Spinal cord (tissue), 10 donors: ENCODE data around the gene ATP5PB. TPM values are rescaled to one million over a fixed set of nuclear protein-coding genes. Genes with fewer than 3 reads are reported as not detected.
A peak's percentile ranks its signal among the peaks of the same experiment; 100 is the strongest.

Experiments used
- DNase-seq, 6 donors: peaks; one replicate each; pipeline versions ENCODE4 v3.0.0 to v3.0.0-alpha.2; 2013 to 2015; ENCODE audit warnings: low spot score in 6 of 6, low read depth in 4 of 6
- H3K27ac ChIP-seq: one replicate; pipeline ENCODE4 v1.5.1; 2013; ENCODE audit warnings: low read depth, low read length, control low read depth
- H3K27me3 ChIP-seq: one replicate; pipeline ENCODE4 v1.6.1; 2013; ENCODE audit warnings: low read length; ENCODE audit not compliant: control insufficient read depth, insufficient read depth
- H3K36me3 ChIP-seq: one replicate; pipeline ENCODE4 v1.6.1; 2013; ENCODE audit warnings: low read length; ENCODE audit not compliant: control insufficient read depth, insufficient read depth
- H3K4me1 ChIP-seq: one replicate; pipeline ENCODE4 v1.6.1; 2013; ENCODE audit warnings: low read length; ENCODE audit not compliant: control insufficient read depth, insufficient read depth
- H3K4me3 ChIP-seq: one replicate; pipeline ENCODE4 v1.5.1; 2013; ENCODE audit warnings: low read depth, low read length, control low read depth
- H3K9me3 ChIP-seq: one replicate; pipeline ENCODE4 v1.6.1; 2013; ENCODE audit warnings: low read length; ENCODE audit not compliant: control insufficient read depth, insufficient read depth
- WGBS: methylation state at CpG from one replicate; pipeline ENCODE4 v1.1.5; 2013; ENCODE audit warnings: missing lambda C conversion rate; ENCODE audit not compliant: insufficient coverage; 5-methylcytosine and 5-hydroxymethylcytosine counted together
- polyA plus RNA-seq, 2 donors: library from polyadenylated mRNA; unstranded; fragments of 120-200 nt; gene quantifications; one replicate each; pipeline ENCODE4 v1.2.1, GENCODE V29; 2013; ENCODE audit not compliant: insufficient read length in 2 of 2
- total RNA-seq, 2 donors: library from RNA; depleted of rRNA in 1 of 2; stranded (reverse); fragments of 120-200 nt in 1 of 2; fragments of >200 nt in 1 of 2; gene quantifications; one replicate each; pipeline versions ENCODE4 v1.2.3 to v1.2.4, GENCODE V29; 2013 to 2014
- donor health status: healthy.

The ATP5PB gene
- total and polyA plus RNA-seq, 4 donors: 333 to 409 (median 354) TPM

DNA sequence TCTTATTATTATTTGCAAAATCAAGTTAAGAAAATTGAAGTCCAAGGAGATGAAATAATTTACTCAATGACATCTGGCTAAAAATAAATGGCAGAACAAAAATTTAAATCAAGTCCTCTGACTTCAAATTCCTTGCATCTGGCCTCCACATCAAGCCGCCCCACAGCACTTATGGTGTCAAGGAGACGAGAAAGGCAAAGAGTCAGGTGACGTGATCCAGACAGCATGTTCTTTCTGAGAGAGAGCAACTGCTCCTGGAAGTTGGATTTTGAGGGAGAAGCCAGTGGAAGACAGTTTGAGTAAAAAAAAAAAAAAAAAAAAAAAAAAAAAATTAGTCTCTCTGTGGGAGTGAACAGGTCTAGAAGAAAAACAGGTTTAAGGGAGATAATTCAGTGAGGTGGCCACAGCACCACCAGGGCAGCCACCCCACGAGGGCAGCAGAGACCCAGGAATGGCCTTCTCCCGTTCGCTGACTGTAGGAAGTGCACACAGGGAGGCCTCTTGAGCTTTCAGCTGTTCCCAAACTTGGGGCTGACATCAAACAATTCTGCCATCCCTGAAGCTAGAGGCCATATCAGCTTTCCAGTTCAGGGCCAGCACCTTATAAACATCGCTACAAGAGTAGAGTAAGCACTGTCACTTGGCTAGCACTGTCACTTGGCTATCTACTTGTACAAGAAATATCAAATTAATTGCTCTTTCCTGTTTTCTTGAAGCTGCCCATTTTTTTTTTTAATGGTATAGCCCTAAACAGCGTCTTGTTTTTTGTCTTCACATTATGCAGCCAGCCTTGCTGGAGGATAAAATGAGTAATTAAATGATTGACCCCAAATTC lies 32.3 kb downstream of the ATP5PB start:
- no peaks in the 10 kb centered on the region for H3K36me3 ChIP-seq
- H3K9me3 ChIP-seq: no peaks in the 10 kb centered on the region
- H3K27me3 ChIP-seq: no peaks in the 10 kb centered on the region
- DNase-seq: peak; percentile 19 to 81 (median 36)
- no peaks in the 10 kb centered on the region for H3K4me1 ChIP-seq
- H3K27ac ChIP-seq: no peak overlapping the region
- no peak overlapping the region for H3K4me3 ChIP-seq
- WGBS: 46% methylated on average over 6 of the region's 8 CpGs

DNA sequence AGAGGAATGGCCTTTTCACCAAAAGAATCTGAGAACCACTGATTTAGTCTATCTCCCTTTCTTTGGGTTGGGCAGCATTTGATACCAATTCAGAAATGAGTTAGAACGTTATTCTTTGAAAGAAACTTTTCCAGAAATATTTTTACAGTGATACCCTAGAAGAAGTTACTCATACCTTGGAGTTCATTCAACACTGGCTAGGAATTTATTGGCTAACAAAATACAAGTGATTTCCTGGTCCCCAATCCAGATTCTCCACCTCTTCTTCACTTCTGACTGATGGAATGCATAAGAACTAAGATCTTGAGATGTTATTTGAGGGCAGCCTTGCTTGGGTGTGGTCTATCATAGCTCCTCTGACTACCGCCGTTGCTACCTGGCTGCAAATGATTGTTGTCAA lies 33.9 kb downstream of the ATP5PB start:
- WGBS: 80% methylated on average over 1 of the region's 3 CpGs
- no peaks in the 10 kb centered on the region for H3K9me3 ChIP-seq
- H3K4me1 ChIP-seq: no peaks in the 10 kb centered on the region
- H3K27ac ChIP-seq: no peak overlapping the region
- no peaks in the 10 kb centered on the region for H3K36me3 ChIP-seq
- no peak overlapping the region for H3K4me3 ChIP-seq
- no peaks in the 10 kb centered on the region for H3K27me3 ChIP-seq
- DNase-seq: no peak

- H3K36me3 ChIP-seq: no peaks in the 10 kb centered on the region
- 30% methylated on average over 1 of the region's 2 CpGs for WGBS
- H3K9me3 ChIP-seq: no peaks in the 10 kb centered on the region
- H3K27me3 ChIP-seq: no peaks in the 10 kb centered on the region
- no peaks in the 10 kb centered on the region for H3K4me1 ChIP-seq
- DNase-seq: no peak
- no peak overlapping the region for H3K27ac ChIP-seq
- H3K4me3 ChIP-seq: no peak overlapping the region
These were observed 34.6 kb downstream of the ATP5PB start for GRCh38 chr1:111483876-111484275.

DNA sequence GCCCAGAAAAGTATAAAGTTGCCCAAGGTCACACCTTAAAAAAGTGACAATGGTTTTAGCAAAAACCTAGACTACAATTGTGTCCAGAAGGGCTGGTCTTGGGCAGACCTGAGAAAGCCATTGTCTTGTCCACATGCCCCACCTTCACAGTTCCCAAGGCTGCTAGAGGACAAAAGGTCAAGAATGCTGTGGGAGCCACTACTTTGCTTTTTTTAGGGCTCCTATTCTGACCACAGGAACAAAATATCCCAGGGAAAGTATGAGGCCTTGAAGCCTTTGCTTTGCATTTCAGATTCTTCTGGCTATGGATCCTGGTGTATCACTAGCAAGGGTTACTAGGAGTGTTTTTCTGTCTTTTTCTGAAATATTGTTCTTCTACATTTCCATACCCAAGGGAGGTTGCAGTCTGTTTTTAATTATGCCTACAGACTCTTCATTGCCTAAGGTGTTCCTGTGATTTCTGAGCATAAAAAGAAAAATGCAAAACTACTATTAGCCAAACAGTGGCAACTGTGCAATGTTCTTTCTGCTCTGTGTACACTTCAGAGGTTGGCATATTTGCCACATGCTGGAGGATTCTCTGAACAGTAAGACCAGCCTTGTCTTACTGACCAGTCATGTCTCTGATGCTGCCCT lies 35.2 kb downstream of the ATP5PB start:
- H3K27me3 ChIP-seq: no peaks in the 10 kb centered on the region
- no peak overlapping the region for H3K4me3 ChIP-seq
- H3K4me1 ChIP-seq: no peaks in the 10 kb centered on the region
- no peak for DNase-seq
- no peak overlapping the region for H3K27ac ChIP-seq
- no peaks in the 10 kb centered on the region for H3K36me3 ChIP-seq
- H3K9me3 ChIP-seq: no peaks in the 10 kb centered on the region

DNA sequence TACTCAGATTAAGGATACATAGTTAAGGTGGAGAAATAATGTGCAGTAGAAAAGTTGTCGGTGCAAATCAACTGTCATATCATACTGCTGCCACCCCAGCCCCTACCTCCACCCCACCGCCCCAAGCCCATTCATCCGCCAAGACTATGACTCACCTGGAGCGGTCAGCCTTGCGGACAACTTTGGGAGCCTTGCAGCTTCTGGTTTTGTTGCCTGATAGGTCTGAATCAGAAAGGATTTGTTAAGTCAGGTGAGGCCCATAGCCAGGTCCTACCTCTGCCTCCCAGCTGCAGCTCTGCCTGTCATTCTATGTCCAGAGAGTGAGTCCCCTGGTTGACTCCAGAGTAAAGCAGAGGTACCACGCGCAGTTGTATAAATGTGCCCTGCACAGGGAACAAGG lies 37.2 kb downstream of the ATP5PB start:
- 100% methylated on average over 5 of the region's 7 CpGs for WGBS
- no peaks in the 10 kb centered on the region for H3K9me3 ChIP-seq
- H3K27me3 ChIP-seq: no peaks in the 10 kb centered on the region
- no peak for DNase-seq
- H3K36me3 ChIP-seq: no peaks in the 10 kb centered on the region
- no peaks in the 10 kb centered on the region for H3K4me1 ChIP-seq
- no peak overlapping the region for H3K27ac ChIP-seq
- H3K4me3 ChIP-seq: no peak overlapping the region

DNA sequence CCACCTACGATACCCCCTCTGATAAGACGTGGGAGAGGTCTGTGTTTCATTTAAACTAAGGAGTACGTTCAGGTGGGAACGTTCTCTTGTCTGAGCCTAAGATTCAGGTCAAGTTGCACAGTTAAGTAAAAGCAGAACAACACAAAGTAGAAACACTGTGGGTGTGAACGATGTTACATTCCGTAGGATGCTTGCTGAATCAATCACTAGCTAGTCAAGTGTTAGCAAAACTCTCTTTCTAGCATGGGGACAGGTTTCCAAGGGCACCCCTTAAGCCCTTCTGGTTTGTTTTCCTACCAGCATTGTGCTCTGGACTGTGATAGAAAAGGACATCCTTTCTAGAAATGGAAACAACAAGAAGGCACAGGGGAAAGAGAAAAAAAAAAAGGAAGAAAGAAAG lies 37.9 kb downstream of the ATP5PB start:
- Histone ChIP-seq H3K9me3 (no peaks in the 10 kb centered on the region), H3K4me3 (no peak overlapping the region), H3K4me1 (no peaks in the 10 kb centered on the region), H3K27ac (no peak overlapping the region), H3K36me3 (no peaks in the 10 kb centered on the region), H3K27me3 (no peaks in the 10 kb centered on the region)
- WGBS: 88% methylated on average over 5 of the region's 6 CpGs
- no peak for DNase-seq

DNA sequence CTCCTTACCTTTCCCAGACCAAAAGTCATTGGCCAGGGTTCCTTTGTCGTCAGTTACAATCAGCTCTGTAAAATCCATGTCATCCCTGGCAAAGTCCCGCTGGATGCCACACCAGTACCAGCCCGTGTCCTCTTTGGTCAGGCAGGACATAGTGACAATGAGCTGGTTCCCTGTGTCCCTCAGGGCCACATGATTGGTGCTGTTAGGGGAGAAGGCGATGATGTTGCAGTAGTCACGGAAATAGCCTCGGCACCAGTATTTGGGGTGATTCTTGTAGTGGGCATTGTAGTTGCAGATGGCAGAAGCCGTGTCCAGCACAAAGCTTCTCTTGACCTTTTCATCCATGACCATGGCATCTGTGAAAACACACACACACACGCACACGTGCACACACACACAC lies 39.4 kb downstream of the ATP5PB start:
- Histone ChIP-seq H3K36me3 (no peaks in the 10 kb centered on the region), H3K4me1 (no peaks in the 10 kb centered on the region), H3K4me3 (no peak overlapping the region), H3K9me3 (no peaks in the 10 kb centered on the region), H3K27me3 (no peaks in the 10 kb centered on the region), H3K27ac (no peak overlapping the region)
- DNase-seq: no peak
- 83% methylated on average over 5 of the region's 9 CpGs for WGBS

GRCh38 chr1:111489604-111490003 lies 40.3 kb downstream of the ATP5PB start:
- Histone ChIP-seq H3K36me3 (no peaks in the 10 kb centered on the region), H3K9me3 (no peaks in the 10 kb centered on the region), H3K4me3 (no peak overlapping the region), H3K27me3 (no peaks in the 10 kb centered on the region), H3K4me1 (no peaks in the 10 kb centered on the region), H3K27ac (no peak overlapping the region)
- WGBS: 100% methylated on average over 1 of the region's 4 CpGs
- no peak for DNase-seq

GRCh38 chr1:111490220-111490619 lies 41.0 kb downstream of the ATP5PB start:
- no peak for DNase-seq
- no peaks in the 10 kb centered on the region for H3K27me3 ChIP-seq
- H3K9me3 ChIP-seq: no peaks in the 10 kb centered on the region
- no peaks in the 10 kb centered on the region for H3K36me3 ChIP-seq
- no peak overlapping the region for H3K27ac ChIP-seq
- H3K4me3 ChIP-seq: no peak overlapping the region
- H3K4me1 ChIP-seq: no peaks in the 10 kb centered on the region
- WGBS: no CpG with 5 or more reads among the region's 4 CpGs

GRCh38 chr1:111491070-111491469 lies 41.8 kb downstream of the ATP5PB start:
- H3K36me3 ChIP-seq: no peaks in the 10 kb centered on the region
- no peak for DNase-seq
- H3K9me3 ChIP-seq: no peaks in the 10 kb centered on the region
- 91% methylated on average over 6 of the region's 7 CpGs for WGBS
- H3K27ac ChIP-seq: no peak overlapping the region
- no peaks in the 10 kb centered on the region for H3K4me1 ChIP-seq
- no peaks in the 10 kb centered on the region for H3K27me3 ChIP-seq
- H3K4me3 ChIP-seq: no peak overlapping the region
